AG04449 (cell line): ENCODE results near the gene GTF3C2.
A peak's percentile ranks its signal among the peaks of the same experiment; 100 is the strongest.

ENCODE experiments used
- CTCF ChIA-PET: fragments of 350-600 bp; formaldehyde crosslinking; extraction: SDS; loops from one replicate; lab custom pipeline; 2021; ENCODE audit warnings: antibody characterized with exemption; lab: Yijun Ruan, JAX
- POLR2A ChIA-PET: fragments of 400-600, 350-600 bp; formaldehyde crosslinking; extraction: SDS; loops from one replicate; lab custom pipeline; 2020; ENCODE audit warnings: antibody characterized with exemption, inconsistent platforms; lab: Yijun Ruan, JAX
- DNase-seq: peaks from one replicate; pipeline ENCODE4 v3.0.0-alpha.2; 2010; ENCODE audit warnings: low read depth, low spot score
- H3K4me3 ChIP-seq: 2 replicates; pipeline ENCODE4 v1.5.1; 2011; ENCODE audit warnings: low read depth, mild to moderate bottlenecking, control low read depth, low read length
- TF ChIP-seq, protein P1 (sequence below): IDR thresholded peaks from one replicate; pipeline ENCODE4 v1.5.1; 2011; ENCODE audit warnings: mild to moderate bottlenecking, moderate library complexity, low read length, control low read depth, inconsistent platforms; ENCODE audit not compliant: insufficient read depth; ENCODE audit errors: missing control alignments

Gene GTF3C2

DNA sequence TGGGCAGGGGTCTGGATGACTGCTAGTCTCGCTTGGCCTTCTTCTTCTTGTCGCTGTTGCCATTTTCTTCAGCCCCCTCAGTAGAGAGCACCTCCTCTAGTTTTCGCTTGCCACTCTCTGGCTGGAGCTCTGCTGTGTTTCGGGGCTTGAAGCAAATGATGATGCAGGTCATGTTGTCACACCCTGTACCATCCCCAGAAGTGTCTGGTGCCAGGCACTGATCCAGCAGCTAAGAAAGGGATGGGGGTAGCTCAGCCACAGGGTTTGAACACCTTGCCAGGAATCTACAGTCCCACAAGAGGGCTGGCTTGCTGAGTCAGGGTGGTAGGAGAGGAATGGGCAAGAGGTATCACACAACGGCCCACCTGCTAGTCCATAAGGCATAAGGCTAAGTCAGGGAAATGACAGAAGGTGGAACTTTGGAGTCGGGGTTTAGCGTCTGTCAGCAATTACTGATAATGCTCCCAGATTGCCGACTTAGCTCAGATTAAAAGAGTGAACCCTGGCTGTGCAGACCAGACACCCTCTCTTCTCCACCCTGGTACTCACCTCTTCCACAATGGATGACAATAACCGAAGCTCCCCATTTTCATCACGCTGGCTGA lies 25.1 kb upstream of the GTF3C2 start:
- no peak overlapping the region for H3K4me3 ChIP-seq
- POLR2A ChIA-PET: interaction anchor here (2.1 kb wide), 1 partner anchor 47 kb away, joined by 7 read pairs; the partner anchor contains the start of gene NRBP1
- CTCF ChIA-PET: interaction anchor here (3.2 to 3.9 kb wide), 2 partner anchors 10 to 301 kb away, joined by 14 to 15 read pairs; partner anchors contain the start of gene SNX17
- TF ChIP-seq, protein P1, sequence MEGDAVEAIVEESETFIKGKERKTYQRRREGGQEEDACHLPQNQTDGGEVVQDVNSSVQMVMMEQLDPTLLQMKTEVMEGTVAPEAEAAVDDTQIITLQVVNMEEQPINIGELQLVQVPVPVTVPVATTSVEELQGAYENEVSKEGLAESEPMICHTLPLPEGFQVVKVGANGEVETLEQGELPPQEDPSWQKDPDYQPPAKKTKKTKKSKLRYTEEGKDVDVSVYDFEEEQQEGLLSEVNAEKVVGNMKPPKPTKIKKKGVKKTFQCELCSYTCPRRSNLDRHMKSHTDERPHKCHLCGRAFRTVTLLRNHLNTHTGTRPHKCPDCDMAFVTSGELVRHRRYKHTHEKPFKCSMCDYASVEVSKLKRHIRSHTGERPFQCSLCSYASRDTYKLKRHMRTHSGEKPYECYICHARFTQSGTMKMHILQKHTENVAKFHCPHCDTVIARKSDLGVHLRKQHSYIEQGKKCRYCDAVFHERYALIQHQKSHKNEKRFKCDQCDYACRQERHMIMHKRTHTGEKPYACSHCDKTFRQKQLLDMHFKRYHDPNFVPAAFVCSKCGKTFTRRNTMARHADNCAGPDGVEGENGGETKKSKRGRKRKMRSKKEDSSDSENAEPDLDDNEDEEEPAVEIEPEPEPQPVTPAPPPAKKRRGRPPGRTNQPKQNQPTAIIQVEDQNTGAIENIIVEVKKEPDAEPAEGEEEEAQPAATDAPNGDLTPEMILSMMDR: no peak
- no peak for DNase-seq

DNA sequence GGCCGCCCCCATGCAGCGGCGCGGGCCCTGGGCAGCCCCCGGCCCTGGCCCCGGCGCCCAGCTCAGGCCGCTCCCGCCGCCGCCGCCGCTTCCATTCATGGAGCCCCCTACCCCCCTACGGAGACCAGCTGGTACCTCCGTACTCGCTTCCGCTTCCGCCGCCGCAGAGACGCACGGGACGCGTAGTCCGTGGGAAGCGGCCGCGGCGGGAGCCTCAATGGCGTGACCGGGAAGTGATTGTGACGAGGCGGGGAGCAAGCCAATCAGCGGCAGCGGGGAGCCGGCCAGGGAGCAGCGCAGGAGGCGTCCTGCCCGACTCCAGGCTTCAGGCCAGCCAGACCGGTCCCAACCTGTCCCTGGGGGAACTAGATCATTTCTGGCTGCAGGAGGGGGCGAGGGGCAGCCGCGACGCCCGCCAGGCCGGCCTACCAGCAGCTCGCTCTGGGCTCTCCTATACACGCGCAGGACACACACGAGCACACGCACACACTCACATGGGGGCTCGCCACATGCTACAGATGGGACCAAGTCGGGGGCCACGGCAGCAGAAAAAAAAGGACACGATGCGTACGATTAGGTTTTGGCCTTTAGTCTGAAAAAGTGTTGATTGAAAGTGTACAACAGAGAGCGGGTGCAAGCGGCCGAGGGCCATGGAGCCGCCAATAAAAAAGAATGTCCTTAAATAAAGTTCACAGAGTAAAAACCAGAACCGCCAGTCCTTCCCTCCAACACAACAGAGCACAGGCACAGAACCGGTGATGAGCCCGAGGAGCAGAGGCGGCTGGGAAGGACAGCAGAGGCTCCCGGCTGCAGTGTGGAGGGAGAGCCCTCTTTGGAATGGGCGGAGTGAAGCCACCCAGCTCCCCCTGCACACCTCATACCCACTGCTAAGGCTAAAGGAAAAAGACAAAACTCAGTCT lies 24.3 kb upstream of the GTF3C2 start, which contains the start of gene ZNF513:
TSS of gene ZNF513 (minus strand) at position 109 of the 920 bp plus-strand sequence. CDS start 208 bp downstream, outside the sequence.
- DNase-seq: peak; percentile 55
- TF ChIP-seq, protein P1: no peak
- ChIA-PET POLR2A (interaction anchor here (0.6 to 3.5 kb wide), 6 partner anchors 11 to 282 kb away, joined by 3 to 32 read pairs (median 3); partner anchors contain the start of genes EIF2B4, GTF3C2, NRBP1 and PPM1G), CTCF (interaction anchor here (2.3 to 3.9 kb wide), 3 partner anchors 10 to 302 kb away, joined by 14 to 15 read pairs (median 14); partner anchors contain the start of genes EIF2B4 and SNX17)
- H3K4me3 ChIP-seq: peak within 1 kb of the TSS; percentile 88

DNA sequence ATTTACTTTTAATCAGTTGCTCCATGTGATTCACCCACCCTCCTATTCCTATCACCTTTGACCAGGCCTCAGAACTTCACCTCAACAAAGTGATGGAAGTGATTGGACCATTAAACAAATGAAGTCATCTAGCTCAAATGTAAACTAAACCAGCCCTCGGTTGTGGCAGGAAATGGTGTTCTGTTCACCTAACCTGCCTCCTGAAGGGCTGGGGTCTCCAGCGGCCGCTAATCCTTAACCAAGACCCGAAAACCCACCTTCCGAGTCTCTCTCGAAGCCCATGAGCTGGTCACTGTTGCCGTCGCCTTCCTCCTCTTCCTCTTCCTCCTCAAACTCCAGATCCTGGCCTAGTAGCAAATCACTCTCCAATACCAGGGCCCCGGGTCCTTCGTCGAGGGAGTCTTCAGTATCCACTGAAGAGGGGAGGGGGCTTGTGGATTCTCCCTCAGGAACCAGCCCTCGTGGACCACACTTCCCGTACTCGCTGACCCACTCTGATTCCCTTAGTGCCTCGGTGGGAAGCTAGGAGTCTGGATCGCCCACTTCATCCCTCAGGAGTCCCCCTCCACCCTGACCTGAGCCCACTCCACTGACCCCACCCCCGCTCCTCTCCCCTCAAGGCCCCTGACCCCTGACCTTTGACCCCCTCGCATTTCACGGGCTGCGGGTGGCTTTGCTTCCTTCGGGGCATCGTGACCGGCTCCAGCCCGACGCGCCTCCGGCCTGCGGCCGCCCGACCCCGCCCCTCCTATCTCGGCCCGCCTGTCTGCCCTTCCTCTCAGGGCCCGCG lies 23.5 kb upstream of the GTF3C2 start:
- ChIA-PET POLR2A (interaction anchor here (0.7 to 3.5 kb wide), 4 partner anchors 10 to 283 kb away, joined by 3 to 32 read pairs (median 5); partner anchors contain the start of genes EIF2B4, NRBP1, PPM1G and SLC4A1AP), CTCF (interaction anchor here (0.7 to 3.9 kb wide), 5 partner anchors 9 to 305 kb away, joined by 3 to 15 read pairs (median 14); partner anchors contain the start of genes EIF2B4 and SNX17)
- H3K4me3 ChIP-seq: peak overlapping the region; percentile 88
- no peak for DNase-seq
- TF ChIP-seq, protein P1: no peak

DNA sequence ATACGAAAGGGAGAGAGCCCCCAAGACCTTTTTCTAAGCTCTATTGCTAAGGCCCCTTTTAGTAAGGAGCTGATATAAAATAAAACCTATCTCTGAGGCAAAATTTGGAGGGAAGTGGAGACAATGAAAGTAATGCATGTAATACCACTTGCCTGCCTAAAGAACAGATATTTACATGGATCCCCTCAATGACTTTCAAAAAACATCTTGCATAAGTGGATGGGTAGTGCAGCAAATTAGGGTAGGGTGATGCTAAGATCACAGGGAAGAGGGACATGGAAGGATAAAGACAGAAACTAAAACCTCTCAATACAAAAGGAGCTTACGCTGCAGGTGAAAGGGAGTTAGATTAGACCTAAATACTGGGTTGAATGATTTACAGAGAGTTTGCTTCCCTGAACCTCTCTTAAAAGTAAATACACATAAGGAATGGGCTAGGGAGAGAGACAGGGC lies 22.8 kb upstream of the GTF3C2 start:
- ChIA-PET POLR2A (interaction anchor here (2.1 to 3.5 kb wide), 2 partner anchors 9 to 49 kb away, joined by 7 to 32 read pairs; partner anchors contain the start of genes EIF2B4, NRBP1 and SNX17), CTCF (interaction anchor here (0.7 to 3.9 kb wide), 5 partner anchors 8 to 305 kb away, joined by 3 to 15 read pairs (median 14); partner anchors contain the start of genes EIF2B4 and SNX17)
- TF ChIP-seq, protein P1: no peak
- peak overlapping the region; percentile 88 for H3K4me3 ChIP-seq
- no peak for DNase-seq

DNA sequence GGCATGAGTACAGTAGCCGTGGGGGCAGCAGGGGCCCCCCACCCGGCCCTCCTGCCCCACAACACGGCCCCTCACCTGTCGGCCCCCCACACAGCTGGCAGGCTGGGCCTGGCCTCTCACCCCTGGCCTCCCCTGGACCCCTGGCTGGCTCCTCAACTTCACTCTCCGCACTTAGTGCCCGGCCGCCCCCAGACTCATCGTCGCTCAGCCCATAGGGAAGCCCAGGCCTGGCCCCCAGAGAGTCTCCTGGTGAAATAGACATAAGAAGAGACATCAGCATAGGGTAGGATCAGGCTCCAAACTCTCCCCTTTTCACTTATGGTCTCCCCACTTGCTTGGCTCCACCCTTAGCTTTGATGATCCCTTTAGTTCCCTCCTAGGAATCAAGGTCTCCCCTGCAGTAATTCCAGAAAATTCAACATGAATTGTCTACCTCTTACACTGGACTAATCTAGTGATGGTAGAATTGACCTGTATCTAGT lies 22.3 kb upstream of the GTF3C2 start:
- H3K4me3 ChIP-seq: peak overlapping the region; percentile 3; the same call in 1 of the 2 replicates
- TF ChIP-seq, protein P1: no peak
- ChIA-PET POLR2A (interaction anchor here (3.5 kb wide), 1 partner anchor 9 kb away, joined by 32 read pairs; the partner anchor contains the start of genes EIF2B4 and SNX17), CTCF (interaction anchor here (2.3 to 3.9 kb wide), 4 partner anchors 8 to 304 kb away, joined by 14 to 15 read pairs (median 14); partner anchors contain the start of genes EIF2B4 and SNX17)
- no peak for DNase-seq
